CD4-positive, alpha-beta memory T cell (primary cell): ENCODE results near the gene TEX51. TPM values are rescaled to one million over a fixed set of nuclear protein-coding genes. Genes with fewer than 3 reads are reported as not detected.

Source experiments
- CTCF ChIA-PET: fragments of 350-600 bp; sonication (Branson Sonifier 250); formaldehyde crosslinking; loops from one replicate; lab custom pipeline; 2021; ENCODE audit warnings: inconsistent platforms; ENCODE audit not compliant: partially characterized antibody; lab: Charles Lee
- POLR2A ChIA-PET: fragments of 350-600 bp; sonication (Branson Sonifier 250); formaldehyde crosslinking; loops from one replicate; lab custom pipeline; 2021; ENCODE audit not compliant: partially characterized antibody; lab: Charles Lee
- DNase-seq, 5 donors: peaks; one replicate each; pipeline versions ENCODE4 v3.0.0 to v3.0.0-alpha.2; 2020 to 2022; ENCODE audit warnings: mixed read lengths in 1 of 5
- H3K27ac ChIP-seq: one replicate; pipeline ENCODE4 v1.7.0; 2013; ENCODE audit warnings: low read depth, low read length
- H3K27me3 ChIP-seq: 2 replicates; pipeline ENCODE4 v1.7.0; 2013; ENCODE audit warnings: mild to moderate bottlenecking, low read length, moderate library complexity; ENCODE audit not compliant: insufficient read depth
- H3K36me3 ChIP-seq: 2 replicates; pipeline ENCODE4 v1.7.0; 2013; ENCODE audit warnings: mild to moderate bottlenecking, low read length, moderate library complexity; ENCODE audit not compliant: insufficient read depth
- H3K4me1 ChIP-seq: 2 replicates; pipeline ENCODE4 v1.7.0; 2013; ENCODE audit warnings: mild to moderate bottlenecking, low read length, moderate library complexity; ENCODE audit not compliant: insufficient read depth
- H3K4me3 ChIP-seq, 2 donors: one replicate each; pipeline ENCODE4 v1.7.0; 2013; ENCODE audit warnings: low read length in 2 of 2, mild to moderate bottlenecking in 1 of 2
- H3K9me3 ChIP-seq, 2 donors: one replicate each; pipeline ENCODE4 v1.7.0; 2013; ENCODE audit warnings: low read length in 2 of 2, control low read depth in 1 of 2; ENCODE audit not compliant: control insufficient read depth in 1 of 2
- H3K27ac Mint-ChIP-seq, 7 donors: one replicate each; pipeline ENCODE4 v1.8.0; 2020 to 2021; ENCODE audit warnings: mixed read lengths in 7 of 7, mild to moderate bottlenecking in 6 of 7, inconsistent platforms in 3 of 7, moderate library complexity in 3 of 7
- H3K27me3 Mint-ChIP-seq, 2 donors: one replicate each; pipeline ENCODE4 v1.8.0; 2020 to 2021; ENCODE audit warnings: mixed read lengths in 2 of 2
- H3K36me3 Mint-ChIP-seq, 2 donors: one replicate each; pipeline ENCODE4 v1.8.0; 2020 to 2021; ENCODE audit warnings: mixed read lengths in 2 of 2, inconsistent platforms in 1 of 2, mild to moderate bottlenecking in 1 of 2
- H3K4me1 Mint-ChIP-seq, 4 donors: one replicate each; pipeline ENCODE4 v1.8.0; 2020 to 2021; ENCODE audit warnings: mixed read lengths in 4 of 4, mild to moderate bottlenecking in 1 of 4
- H3K4me3 Mint-ChIP-seq, 8 donors: one replicate each; pipeline ENCODE4 v1.8.0; 2020 to 2021; ENCODE audit warnings: mixed read lengths in 8 of 8, mild to moderate bottlenecking in 7 of 8, moderate library complexity in 6 of 8, inconsistent platforms in 3 of 8
- H3K9me3 Mint-ChIP-seq, 8 donors: one replicate each; pipeline ENCODE4 v1.8.0; 2020 to 2021; ENCODE audit warnings: mixed read lengths in 8 of 8, mild to moderate bottlenecking in 5 of 8, inconsistent platforms in 3 of 8, moderate library complexity in 1 of 8
- intact Hi-C: fragments of 100-400 bp; cut with micrococcal nuclease; formaldehyde crosslinking; loops from one replicate; pipeline ENCODE4 v1.15.1; 2023
- polyA plus RNA-seq, 2 donors: library from polyadenylated mRNA; unstranded; fragments of 300-500 nt; fragmentation: Illumina TruSeq; gene quantifications; one replicate each; pipeline ENCODE4 v1.2.3, GENCODE V29; 2021
- total RNA-seq, 2 experiments: library from RNA; stranded (reverse); gene quantifications; one replicate each; pipeline ENCODE4 v1.2.3, GENCODE V29; 2021

Gene TEX51
- total and polyA plus RNA-seq, 4 experiments from 2014 or later = not detected

GRCh38 chr2:126946318-126947102 is 47.8 kb downstream of the TEX51 start:
- H3K36me3 Mint-ChIP-seq = no peaks in the 10 kb centered on the region
- no peak overlapping the region for H3K27ac ChIP-seq
- H3K27me3 ChIP-seq = no peaks in the 10 kb centered on the region
- peaks cover 4 to 25% of the 10 kb centered on the region in 2 donors for H3K27me3 Mint-ChIP-seq
- DNase-seq = no peak
- H3K4me1 Mint-ChIP-seq = no peaks in the 10 kb centered on the region
- intact Hi-C loops = no loop called here
- ChIA-PET POLR2A (no interaction called here), CTCF (no interaction called here)
- no peak overlapping the region for H3K4me3 Mint-ChIP-seq
- no peaks in the 10 kb centered on the region for H3K36me3 ChIP-seq
- no peaks in the 10 kb centered on the region for H3K9me3 ChIP-seq
- no peak overlapping the region for H3K4me3 ChIP-seq
- no peak overlapping the region for H3K27ac Mint-ChIP-seq
- peaks cover 0 to 15% (median 7%) of the 10 kb centered on the region in 8 donors for H3K9me3 Mint-ChIP-seq
- H3K4me1 ChIP-seq = no peaks in the 10 kb centered on the region

DNA sequence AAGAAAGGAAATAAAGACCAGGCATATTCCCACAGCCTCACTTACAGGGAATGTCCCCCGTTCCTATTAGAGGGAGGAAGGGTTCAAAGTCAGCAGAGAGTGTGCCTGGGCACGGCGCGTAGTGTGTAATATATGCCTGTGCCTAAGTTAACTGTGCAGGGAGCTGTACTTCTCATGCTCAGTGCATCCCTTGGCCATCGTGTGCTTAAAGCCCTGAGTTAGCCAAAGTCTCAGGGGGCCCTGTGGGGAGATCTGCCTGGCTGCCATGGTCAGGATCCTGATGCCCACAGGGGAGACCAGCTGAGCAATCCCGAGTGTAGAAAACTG is 48.4 kb downstream of the TEX51 start:
- Histone ChIP-seq H3K4me1 (no peaks in the 10 kb centered on the region), H3K4me3 (no peak overlapping the region), H3K36me3 (no peaks in the 10 kb centered on the region), H3K27me3 (no peaks in the 10 kb centered on the region), H3K27ac (no peak overlapping the region), H3K9me3 (no peaks in the 10 kb centered on the region)
- no peak for DNase-seq
- peaks cover 4 to 24% of the 10 kb centered on the region in 2 donors for H3K27me3 Mint-ChIP-seq
- H3K9me3 Mint-ChIP-seq = peaks cover 0 to 15% (median 7%) of the 10 kb centered on the region in 8 donors
- ChIA-PET CTCF (no interaction called here), POLR2A (no interaction called here)
- intact Hi-C loops = no loop called here
- H3K4me1 Mint-ChIP-seq = no peaks in the 10 kb centered on the region
- no peak overlapping the region for H3K4me3 Mint-ChIP-seq
- H3K27ac Mint-ChIP-seq = no peak overlapping the region
- H3K36me3 Mint-ChIP-seq = no peaks in the 10 kb centered on the region

DNA sequence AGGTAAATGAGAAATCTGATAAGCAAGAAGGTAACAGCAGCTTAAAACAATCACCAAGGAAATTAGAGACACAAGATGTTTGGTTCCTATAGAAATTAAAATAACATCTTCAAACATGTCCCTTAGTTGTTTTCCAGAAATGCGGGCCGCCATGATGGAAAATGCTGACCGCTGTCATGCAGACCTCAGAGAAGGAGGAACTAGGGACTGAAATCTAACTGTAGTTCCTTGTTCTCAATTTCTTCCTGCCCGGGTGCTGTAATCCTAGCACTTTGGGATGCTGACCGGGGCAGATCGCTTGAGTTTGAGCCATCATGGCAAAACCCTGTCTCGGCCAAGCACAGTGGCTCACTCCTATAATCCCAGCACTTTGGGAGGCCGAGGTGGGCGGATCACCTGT is 51.1 kb downstream of the TEX51 start:
- no peak overlapping the region for H3K4me3 Mint-ChIP-seq
- POLR2A ChIA-PET = no interaction called here
- Histone ChIP-seq H3K27me3 (no peaks in the 10 kb centered on the region), H3K4me3 (no peak overlapping the region), H3K9me3 (no peaks in the 10 kb centered on the region), H3K4me1 (no peaks in the 10 kb centered on the region), H3K27ac (no peak overlapping the region), H3K36me3 (no peaks in the 10 kb centered on the region)
- no peak for DNase-seq
- CTCF ChIA-PET = no interaction called here
- peaks cover 17 to 20% of the 10 kb centered on the region in 2 donors for H3K27me3 Mint-ChIP-seq
- H3K27ac Mint-ChIP-seq = no peak overlapping the region
- intact Hi-C loops = no loop called here
- H3K9me3 Mint-ChIP-seq = peaks cover 0 to 5% (median 0%) of the 10 kb centered on the region in 8 donors
- no peaks in the 10 kb centered on the region for H3K36me3 Mint-ChIP-seq
- H3K4me1 Mint-ChIP-seq = no peaks in the 10 kb centered on the region

- CTCF ChIA-PET = no interaction called here
- Histone ChIP-seq H3K9me3 (no peaks in the 10 kb centered on the region), H3K4me3 (no peak overlapping the region), H3K27me3 (no peaks in the 10 kb centered on the region), H3K4me1 (no peaks in the 10 kb centered on the region), H3K27ac (no peak overlapping the region), H3K36me3 (no peaks in the 10 kb centered on the region)
- Mint-ChIP-seq H3K27ac (no peak overlapping the region), H3K4me3 (no peak overlapping the region), H3K4me1 (no peaks in the 10 kb centered on the region), H3K27me3 (peaks cover 17 to 20% of the 10 kb centered on the region in 2 donors), H3K36me3 (no peaks in the 10 kb centered on the region), H3K9me3 (peaks cover 0 to 5% (median 0%) of the 10 kb centered on the region in 8 donors)
- intact Hi-C loops = no loop called here
- no peak for DNase-seq
- POLR2A ChIA-PET = no interaction called here
Measured at GRCh38 chr2:126950504-126950903, 51.8 kb downstream of the TEX51 start.

Other genes starting within 250 kb of the TEX51 start
- gene GYPC, start 242.7 kb upstream of the TEX51 start, total RNA-seq = 10 to 100 TPM; 78.5 to 80.8 TPM
- 100 to 1,000 TPM; 145 to 165 TPM for gene GYPC, start 242.7 kb upstream of the TEX51 start, polyA plus RNA-seq
- gene BIN1, start 208.3 kb downstream of the TEX51 start, total RNA-seq = 100 to 1,000 TPM in 1 of 2 experiments, 10 to 100 TPM in 1; 99.4 to 103 TPM
- gene BIN1, start 208.3 kb downstream of the TEX51 start, polyA plus RNA-seq = 100 to 1,000 TPM; 141 to 163 TPM